Measurements from ENCODE around the gene CMTM4.

DNA sequence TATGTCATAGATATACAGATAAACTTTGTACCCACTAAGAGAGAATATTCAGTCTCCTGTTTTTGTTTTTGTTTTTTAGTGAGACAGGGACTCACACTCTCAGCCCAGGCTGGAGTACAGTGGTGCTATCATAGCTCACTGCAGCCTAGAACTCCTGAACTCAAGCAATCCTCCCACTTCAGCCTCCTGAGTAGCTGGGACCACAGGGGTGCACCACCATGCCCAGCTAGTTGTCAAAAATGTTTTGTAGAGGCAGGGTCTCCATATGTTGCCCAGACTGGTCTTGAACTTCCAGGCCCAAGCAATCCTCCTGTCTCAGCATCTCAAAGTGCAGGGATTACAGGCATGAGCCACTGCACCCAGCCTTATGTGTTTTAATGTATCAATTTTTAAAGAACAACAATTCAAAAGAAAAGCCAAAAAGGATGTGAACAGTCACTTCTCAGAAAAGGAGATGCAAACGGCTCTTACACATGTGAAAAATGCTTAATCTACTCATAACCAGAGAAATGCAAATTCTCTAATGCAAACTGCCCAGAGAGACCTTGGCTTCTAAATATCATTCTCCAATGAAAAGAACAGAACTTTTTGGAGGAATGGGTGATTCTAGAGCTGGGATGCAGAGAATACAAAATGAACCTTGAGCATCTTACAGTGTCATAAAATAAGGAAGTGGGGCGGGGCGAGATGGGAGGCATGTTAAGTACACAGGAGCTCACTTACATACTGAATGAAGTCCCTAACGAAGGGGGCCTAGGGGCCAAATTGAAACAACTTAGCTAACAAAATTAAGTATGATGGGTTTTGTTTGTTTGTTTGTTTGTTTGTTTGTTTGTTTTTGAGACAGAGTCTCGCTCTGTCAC is 99.3 kb downstream of the CMTM4 start:
- TF ChIP-seq CTCF (IDR thresholded peaks at IDR 0.05) (no peak), PBX3 (IDR thresholded peaks at IDR 0.05) (no peak), NRF1 (IDR thresholded peaks at IDR 0.05; ENCODE audit: low read depth, low read length) (no peak), EP300 (IDR thresholded peaks at IDR 0.05; ENCODE audit: borderline replicate concordance in 1 of 2, low read depth in 1 of 2, low read length in 1 of 2) (no peak), EZH2phosphoT487 (IDR thresholded peaks at IDR 0.05; ENCODE audit: borderline replicate concordance, low read depth) (no peak), TEAD4 (IDR thresholded peaks at IDR 0.05; ENCODE audit: borderline replicate concordance, insufficient read depth) (no peak), JUND (IDR thresholded peaks at IDR 0.05) (no peak), RCOR1 (IDR thresholded peaks at IDR 0.05; ENCODE audit: low read length) (no peak), POLR2AphosphoS5 (IDR thresholded peaks at IDR 0.05; ENCODE audit: low read depth, low read length) (no peak), MXI1 (IDR thresholded peaks at IDR 0.05; ENCODE audit: low read depth, low read length) (no peak), NFIC (IDR thresholded peaks at IDR 0.05; ENCODE audit: borderline replicate concordance) (no peak)
- TF ChIP-seq, protein P1, sequence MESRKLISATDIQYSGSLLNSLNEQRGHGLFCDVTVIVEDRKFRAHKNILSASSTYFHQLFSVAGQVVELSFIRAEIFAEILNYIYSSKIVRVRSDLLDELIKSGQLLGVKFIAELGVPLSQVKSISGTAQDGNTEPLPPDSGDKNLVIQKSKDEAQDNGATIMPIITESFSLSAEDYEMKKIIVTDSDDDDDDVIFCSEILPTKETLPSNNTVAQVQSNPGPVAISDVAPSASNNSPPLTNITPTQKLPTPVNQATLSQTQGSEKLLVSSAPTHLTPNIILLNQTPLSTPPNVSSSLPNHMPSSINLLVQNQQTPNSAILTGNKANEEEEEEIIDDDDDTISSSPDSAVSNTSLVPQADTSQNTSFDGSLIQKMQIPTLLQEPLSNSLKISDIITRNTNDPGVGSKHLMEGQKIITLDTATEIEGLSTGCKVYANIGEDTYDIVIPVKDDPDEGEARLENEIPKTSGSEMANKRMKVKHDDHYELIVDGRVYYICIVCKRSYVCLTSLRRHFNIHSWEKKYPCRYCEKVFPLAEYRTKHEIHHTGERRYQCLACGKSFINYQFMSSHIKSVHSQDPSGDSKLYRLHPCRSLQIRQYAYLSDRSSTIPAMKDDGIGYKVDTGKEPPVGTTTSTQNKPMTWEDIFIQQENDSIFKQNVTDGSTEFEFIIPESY (IDR thresholded peaks at IDR 0.05; ENCODE audit: borderline replicate concordance, low read depth): no peak
- TF ChIP-seq, protein P2, sequence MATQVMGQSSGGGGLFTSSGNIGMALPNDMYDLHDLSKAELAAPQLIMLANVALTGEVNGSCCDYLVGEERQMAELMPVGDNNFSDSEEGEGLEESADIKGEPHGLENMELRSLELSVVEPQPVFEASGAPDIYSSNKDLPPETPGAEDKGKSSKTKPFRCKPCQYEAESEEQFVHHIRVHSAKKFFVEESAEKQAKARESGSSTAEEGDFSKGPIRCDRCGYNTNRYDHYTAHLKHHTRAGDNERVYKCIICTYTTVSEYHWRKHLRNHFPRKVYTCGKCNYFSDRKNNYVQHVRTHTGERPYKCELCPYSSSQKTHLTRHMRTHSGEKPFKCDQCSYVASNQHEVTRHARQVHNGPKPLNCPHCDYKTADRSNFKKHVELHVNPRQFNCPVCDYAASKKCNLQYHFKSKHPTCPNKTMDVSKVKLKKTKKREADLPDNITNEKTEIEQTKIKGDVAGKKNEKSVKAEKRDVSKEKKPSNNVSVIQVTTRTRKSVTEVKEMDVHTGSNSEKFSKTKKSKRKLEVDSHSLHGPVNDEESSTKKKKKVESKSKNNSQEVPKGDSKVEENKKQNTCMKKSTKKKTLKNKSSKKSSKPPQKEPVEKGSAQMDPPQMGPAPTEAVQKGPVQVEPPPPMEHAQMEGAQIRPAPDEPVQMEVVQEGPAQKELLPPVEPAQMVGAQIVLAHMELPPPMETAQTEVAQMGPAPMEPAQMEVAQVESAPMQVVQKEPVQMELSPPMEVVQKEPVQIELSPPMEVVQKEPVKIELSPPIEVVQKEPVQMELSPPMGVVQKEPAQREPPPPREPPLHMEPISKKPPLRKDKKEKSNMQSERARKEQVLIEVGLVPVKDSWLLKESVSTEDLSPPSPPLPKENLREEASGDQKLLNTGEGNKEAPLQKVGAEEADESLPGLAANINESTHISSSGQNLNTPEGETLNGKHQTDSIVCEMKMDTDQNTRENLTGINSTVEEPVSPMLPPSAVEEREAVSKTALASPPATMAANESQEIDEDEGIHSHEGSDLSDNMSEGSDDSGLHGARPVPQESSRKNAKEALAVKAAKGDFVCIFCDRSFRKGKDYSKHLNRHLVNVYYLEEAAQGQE (IDR thresholded peaks at IDR 0.05; ENCODE audit: low read depth, low read length): no peak
